ENCODE data around the gene GLI3. TPM values are rescaled to one million over a fixed set of nuclear protein-coding genes. Genes with fewer than 3 reads are reported as not detected.

The GLI3 gene
- total and polyA plus RNA-seq, 2 of the 8 experiments (the other 6 are each of a cell fraction or from before 2014, with no cell fraction given): 8.0 to 31.1 TPM

GRCh38 chr7:42202601-42203000 is 34.4 kb downstream of the GLI3 start:
- H3K4me3 ChIP-seq (ENCODE audit: extremely low read depth in 1 of 4, insufficient read depth in 2 of 4, low read depth in 3 of 4, low read length in 4 of 4): no peak overlapping the region
- H3K79me1 ChIP-seq (ENCODE audit: low read depth, low read length): peaks cover 4% of the 10 kb centered on the region
- H3K4me2 ChIP-seq (ENCODE audit: insufficient read depth in 1 of 2, low read depth in 2 of 2, low read length in 2 of 2): no peak overlapping the region
- H3K9me3 ChIP-seq (ENCODE audit: insufficient read depth in 2 of 2, low read depth in 1 of 2, low read length in 1 of 2): no peaks in the 10 kb centered on the region
- no peak overlapping the region for H2BK120ac ChIP-seq (replicated peaks; ENCODE audit: low read depth, low read length)
- no peak overlapping the region for H2AK5ac ChIP-seq (ENCODE audit: low read depth, low read length)
- no peaks in the 10 kb centered on the region for H3K36me3 ChIP-seq (ENCODE audit: control insufficient read depth in 2 of 4, insufficient read depth in 4 of 4, low read length in 3 of 4)
- H3K23me2 ChIP-seq (ENCODE audit: low read depth, low read length): no peaks in the 10 kb centered on the region; the same call in 1 of the 2 replicates
- H3K27me3 ChIP-seq (replicated peaks in 1 of 4; ENCODE audit: control insufficient read depth in 3 of 4, extremely low read depth in 1 of 4, insufficient read depth in 3 of 4, low read length in 3 of 4): peaks cover 0 to 1% (median 0%) of the 10 kb centered on the region in 4 experiments; a peak in 1 of 7 replicates
- H3K4ac ChIP-seq (replicated peaks; ENCODE audit: insufficient read length, low read depth, low read length): no peak overlapping the region
- H3K56ac ChIP-seq (replicated peaks; ENCODE audit: insufficient read length, low read depth, low read length): no peak overlapping the region
- H4K91ac ChIP-seq (replicated peaks; ENCODE audit: insufficient read length, low read length): no peak overlapping the region
- H2BK12ac ChIP-seq (ENCODE audit: low read depth, low read length): no peak overlapping the region
- no peak overlapping the region for H4K8ac ChIP-seq (ENCODE audit: extremely low read depth, insufficient read depth, low read length)
- ChIA-PET CTCF (ENCODE audit: partially characterized antibody) (interaction anchor here (0.6 to 1.2 kb wide), 3 partner anchors 17 to 675 kb away, joined by 3 to 5 read pairs (median 3); no protein-coding TSS in a partner anchor), POLR2A (ENCODE audit: partially characterized antibody) (interaction anchor here (1.0 kb wide), 1 partner anchor 12 kb away, joined by 4 read pairs; no protein-coding TSS in a partner anchor)
- H4K5ac ChIP-seq (ENCODE audit: insufficient read length, low read depth, low read length): no peak overlapping the region
- no peak overlapping the region for H3K9ac ChIP-seq (replicated peaks in 1 of 4; ENCODE audit: extremely low read depth in 1 of 4, low read depth in 3 of 4, low read length in 3 of 4)
- H2BK20ac ChIP-seq (ENCODE audit: low read length): no peak overlapping the region
- no peak overlapping the region for H2BK15ac ChIP-seq (ENCODE audit: low read length)
- no peak overlapping the region for H3K18ac ChIP-seq (ENCODE audit: extremely low read depth, low read length)
- peaks cover 0 to 13% of the 10 kb centered on the region in 2 experiments; a peak in 2 of 4 replicates for H3K79me2 ChIP-seq (ENCODE audit: control insufficient read depth in 1 of 2, insufficient read depth in 2 of 2, low read length in 2 of 2)
- no peaks in the 10 kb centered on the region; a peak in 1 of 7 replicates for H3K4me1 ChIP-seq (replicated peaks in 1 of 4; ENCODE audit: control insufficient read depth in 3 of 4, insufficient read depth in 4 of 4, low read length in 3 of 4)
- H2AFZ ChIP-seq (ENCODE audit: low read length): no peak overlapping the region
- no peak overlapping the region for H3K23ac ChIP-seq (ENCODE audit: insufficient read length)
- no peak overlapping the region for H3K14ac ChIP-seq (ENCODE audit: insufficient read length)
- WGBS, 2 experiments (ENCODE audit: extremely low coverage in 1 of 2, insufficient coverage in 1 of 2, insufficient read length in 1 of 2, insufficient replicate concordance in 2 of 2, low coverage in 1 of 2, low lambda C conversion rate in 2 of 2, missing lambda C conversion rate in 1 of 2): 90% methylated on average over 4 of the region's 4 CpGs; no CpG with 5 or more reads in 1 of the 2 experiments
- no peak overlapping the region for H3K27ac ChIP-seq (ENCODE audit: low read depth, low read length)
- FAIRE-seq (no peak), DNase-seq (ENCODE audit: low read depth in 1 of 2, low spot score in 2 of 2) (no peak)
- H4K20me1 ChIP-seq (replicated peaks in 1 of 2; ENCODE audit: control insufficient read depth in 1 of 2, insufficient read depth in 2 of 2, low read length in 2 of 2): peaks cover 0 to 3% of the 10 kb centered on the region in 2 experiments
- no peak overlapping the region for H2BK5ac ChIP-seq (ENCODE audit: low read depth, low read length)
- TF ChIP-seq GTF2F1 (IDR thresholded peaks at IDR 0.05; ENCODE audit: borderline replicate concordance, low read depth, low read length) (no peak), SIX5 (IDR thresholded peaks at IDR 0.05; ENCODE audit: low read depth, low read length) (no peak), BRCA1 (IDR thresholded peaks at IDR 0.05; ENCODE audit: low read depth, low read length) (no peak), NANOG (IDR thresholded peaks at IDR 0.05; ENCODE audit: insufficient read depth, low read depth, low read length, poor library complexity, severe bottlenecking) (no peak), NRF1 (IDR thresholded peaks at IDR 0.05; ENCODE audit: low read depth, low read length) (no peak), TAF7 (optimal IDR thresholded peaks at IDR 0.05; ENCODE audit: borderline replicate concordance, low read depth, low read length) (no peak), SP2 (IDR thresholded peaks at IDR 0.05; ENCODE audit: low read length) (no peak), ZNF274 (IDR thresholded peaks at IDR 0.05; ENCODE audit: borderline replicate concordance, extremely low read depth, low read length) (no peak), TEAD4 (IDR thresholded peaks at IDR 0.05; ENCODE audit: low read depth, low read length) (no peak), GABPA (IDR thresholded peaks at IDR 0.05; ENCODE audit: borderline replicate concordance, insufficient read depth, low read length) (no peak), BACH1 (IDR thresholded peaks at IDR 0.05; ENCODE audit: low read length) (no peak), RBBP5 (IDR thresholded peaks at IDR 0.05; ENCODE audit: borderline replicate concordance, low read depth, low read length) (no peak), HDAC2 (IDR thresholded peaks at IDR 0.05; ENCODE audit: borderline replicate concordance in 1 of 2, low read depth in 2 of 2, low read length in 2 of 2) (no peak), CREB1 (IDR thresholded peaks at IDR 0.05) (no peak), ASH2L (IDR thresholded peaks at IDR 0.05; ENCODE audit: low read length) (no peak)
